GM21367 (cell line): ENCODE measurements around the gene SNX20.

Experiments
- ATAC-seq: cut with Tn5 transposase; IDR thresholded peaks from one replicate; pipeline ENCODE4 v1.9.1; 2021; ENCODE audit not compliant: unreplicated experiment

SNX20 gene

GRCh38 chr16:50681021-50681885, at the start of gene SNX20:
Gene SNX20 (minus strand): TSS chr16:50681312. CDS start chr16:50677526, 3,786 bp downstream.
- ATAC-seq = peak; percentile 58

DNA sequence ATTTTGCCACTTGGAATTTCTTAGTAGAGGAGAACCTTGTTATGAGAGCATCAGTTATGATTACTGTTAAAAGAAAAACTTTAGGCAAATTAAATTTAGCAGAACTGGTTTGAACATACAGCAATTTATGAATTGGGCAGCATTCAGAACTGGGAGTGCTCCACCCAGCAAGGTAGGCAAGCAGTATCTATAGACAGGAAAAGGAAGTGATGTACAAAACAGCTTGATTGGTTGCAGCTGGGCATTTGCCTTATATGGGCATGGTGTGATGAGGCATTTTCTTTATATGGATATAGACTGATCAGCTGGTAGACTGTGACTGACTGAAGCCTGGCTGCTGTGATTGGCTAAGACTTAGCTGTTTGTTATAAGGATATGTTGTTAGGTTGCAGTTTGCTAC, 43.2 kb upstream of the SNX20 start:
- no peak for ATAC-seq

DNA sequence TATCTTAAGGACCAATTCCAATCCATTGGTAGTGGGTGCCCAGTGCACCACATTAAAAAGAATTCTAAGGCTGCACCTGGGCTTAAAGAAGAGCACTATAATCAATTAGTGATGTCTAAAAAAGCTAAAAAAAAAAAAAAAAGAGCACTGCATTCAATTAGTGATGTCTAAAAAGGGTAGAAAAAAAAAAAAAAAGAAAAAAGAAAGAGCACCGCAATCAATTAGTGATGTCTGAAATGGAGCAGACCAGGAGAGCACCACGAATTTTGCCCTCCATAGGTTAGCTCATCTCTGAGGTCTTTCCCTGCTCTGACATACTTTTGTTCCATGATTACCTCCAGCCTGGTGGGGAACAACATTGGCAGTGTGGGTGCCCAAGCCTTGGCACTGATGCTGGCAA, 41.8 kb upstream of the SNX20 start:
- no peak for ATAC-seq

DNA sequence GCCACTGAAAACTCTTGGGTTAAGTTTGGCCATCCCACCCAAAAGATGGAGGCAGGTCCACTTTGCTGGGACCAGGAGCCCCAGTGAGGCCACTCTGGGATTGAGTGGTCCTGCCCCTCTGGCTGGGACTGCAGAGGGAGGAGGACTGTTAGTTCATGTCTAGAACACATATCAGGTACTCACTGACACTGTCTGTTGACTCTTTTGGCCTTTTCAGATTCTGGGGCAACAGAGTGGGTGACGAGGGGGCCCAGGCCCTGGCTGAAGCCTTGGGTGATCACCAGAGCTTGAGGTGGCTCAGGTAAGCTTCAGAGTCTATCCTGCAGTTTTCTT, 41.3 kb upstream of the SNX20 start:
- no peak for ATAC-seq

DNA sequence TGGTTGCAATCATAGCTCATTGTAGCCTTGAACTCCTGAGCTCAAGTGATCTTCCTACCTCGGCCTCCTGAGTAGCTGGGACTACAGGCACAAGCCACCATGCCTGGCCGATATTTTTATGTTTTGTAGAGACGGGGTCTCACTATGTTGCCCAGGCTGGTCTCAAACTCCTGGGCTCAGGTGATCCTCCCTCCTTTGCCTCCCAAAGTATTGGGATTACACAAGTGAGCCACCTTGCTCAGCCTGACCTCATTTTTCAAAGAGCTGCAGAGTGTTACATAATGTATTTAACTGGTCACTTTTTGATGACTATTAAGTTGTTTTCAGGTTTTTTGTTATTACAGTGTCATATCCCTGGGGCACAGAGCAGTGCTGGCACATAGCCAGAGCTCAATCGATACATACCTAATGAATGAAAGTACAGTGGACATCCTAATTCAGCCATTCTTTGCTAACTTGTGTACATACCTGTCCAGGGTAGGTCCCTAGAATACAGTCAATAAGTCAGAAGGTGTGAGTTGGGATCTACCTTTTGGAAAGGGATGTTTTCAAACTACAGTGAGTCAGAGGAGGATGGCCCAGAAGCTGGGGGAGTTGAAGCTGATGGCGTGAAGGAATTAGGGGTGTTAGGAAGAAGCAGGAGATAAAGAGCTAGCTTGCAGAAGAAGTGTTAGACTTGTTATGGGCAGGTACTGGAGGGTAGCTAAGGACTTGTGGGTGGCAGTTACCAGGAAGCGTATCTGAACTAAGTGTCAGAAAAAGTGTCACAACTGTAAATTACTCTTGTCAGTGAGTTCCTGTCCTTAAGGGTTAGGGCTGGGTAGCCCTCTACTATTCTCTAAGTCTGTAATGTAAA, 40.7 kb upstream of the SNX20 start:
- no peak for ATAC-seq

DNA sequence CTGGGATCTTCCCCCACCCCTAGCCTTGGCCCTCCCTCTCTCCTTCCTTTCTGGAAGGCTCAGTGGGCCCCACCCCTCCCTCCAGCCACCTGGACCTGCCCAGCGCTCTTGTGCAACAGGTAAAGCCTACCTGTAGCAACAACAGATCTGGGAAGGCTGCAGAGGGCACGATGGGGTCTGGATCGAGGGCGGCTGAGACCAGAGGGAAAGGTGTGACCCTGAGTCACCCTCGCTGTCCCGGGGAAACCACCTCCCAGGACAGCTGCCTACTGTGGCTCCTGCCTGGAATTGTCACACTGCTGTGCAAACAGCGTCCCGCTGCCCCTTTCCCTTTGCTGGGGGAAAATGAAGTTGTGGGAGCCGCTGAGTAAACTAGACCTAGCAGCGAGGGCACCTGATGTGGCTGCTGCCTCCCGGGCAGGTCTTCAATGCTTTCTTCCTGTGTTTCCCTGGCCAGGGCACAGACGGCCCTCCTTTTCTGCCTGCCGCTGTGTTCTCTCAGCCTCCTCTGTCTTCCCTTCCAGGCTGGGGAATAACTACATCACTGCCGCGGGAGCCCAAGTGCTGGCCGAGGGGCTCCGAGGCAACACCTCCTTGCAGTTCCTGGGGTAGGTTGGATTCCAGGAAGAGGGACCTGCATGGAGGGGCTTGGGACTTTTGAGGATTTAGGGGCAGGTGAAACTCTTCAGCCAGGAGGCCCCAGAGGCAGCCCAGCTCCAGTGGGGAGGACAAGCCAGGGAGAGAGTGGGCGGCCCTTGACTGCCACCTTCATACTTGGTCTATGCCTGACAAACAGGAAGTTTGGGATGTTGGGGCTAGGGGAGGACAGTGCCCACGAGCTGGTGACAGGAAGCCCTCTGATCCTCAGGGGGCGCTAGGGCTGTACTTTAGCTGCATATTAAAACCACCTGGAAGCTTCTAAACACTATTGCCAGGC, 38.6 kb upstream of the SNX20 start:
- ATAC-seq = no peak

DNA sequence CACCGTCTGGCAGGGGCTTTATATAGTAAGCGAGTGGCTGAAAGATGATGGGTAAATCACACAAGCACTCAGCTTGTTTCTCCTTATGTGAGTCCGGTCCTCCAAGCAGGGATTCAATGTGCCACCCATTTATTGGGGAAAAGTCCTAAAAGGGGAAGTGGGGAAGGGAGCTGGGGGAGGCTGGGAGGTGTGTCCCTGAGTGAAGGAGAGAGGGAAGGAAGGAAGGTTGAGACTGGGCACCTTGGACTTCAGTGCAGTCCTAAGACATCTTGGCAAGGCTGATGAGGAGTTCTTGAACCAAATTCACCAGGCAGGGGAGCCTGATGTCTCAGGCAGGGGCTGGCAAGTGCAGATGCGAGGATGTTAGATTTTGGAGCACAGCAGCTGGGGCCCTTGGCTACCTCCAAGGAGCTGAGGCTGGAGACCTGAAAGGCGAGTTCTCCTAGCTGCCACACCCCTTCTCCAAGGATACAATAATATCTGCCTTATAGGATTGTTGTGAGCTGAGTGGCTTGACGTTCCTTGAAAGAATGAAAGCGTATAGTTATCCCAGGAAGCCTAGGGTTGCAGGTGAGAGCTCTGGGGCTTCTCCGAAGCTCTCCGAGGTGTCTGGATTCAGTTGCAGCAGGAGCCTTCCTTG, 37.8 kb upstream of the SNX20 start:
- no peak for ATAC-seq

DNA sequence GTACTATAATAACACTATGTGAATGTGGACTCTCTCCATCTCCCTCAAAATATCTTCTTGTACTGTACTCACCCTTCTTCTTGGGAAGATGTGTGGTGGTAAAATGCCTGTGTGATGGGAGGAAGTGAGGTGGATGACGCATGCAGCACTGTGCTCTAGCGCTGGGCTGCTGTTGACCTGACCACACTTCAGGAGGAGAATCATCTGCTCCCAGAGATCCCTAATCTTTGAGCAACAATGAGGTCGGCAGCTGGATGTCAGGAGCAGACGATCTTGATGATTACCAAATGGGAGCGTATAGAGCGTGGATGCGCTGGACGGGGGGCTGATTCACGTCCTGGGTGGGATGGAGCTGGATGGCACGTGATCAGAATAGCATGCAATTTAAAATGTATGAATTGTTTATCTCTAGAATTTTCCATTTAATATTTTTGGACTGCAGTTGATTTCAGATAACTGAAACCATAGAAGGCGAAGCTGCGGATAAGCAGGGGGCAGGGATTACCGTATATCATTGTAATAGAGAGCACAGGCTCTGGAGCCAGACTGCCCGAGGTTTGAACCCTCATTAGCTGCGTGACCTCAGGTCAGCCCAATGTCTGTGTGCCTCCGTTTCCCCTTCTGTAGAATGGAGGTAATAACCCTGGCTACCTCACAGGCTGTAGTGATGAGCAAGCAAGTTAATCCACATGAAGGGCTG, 37.1 kb upstream of the SNX20 start:
- ATAC-seq = no peak

- no peak for ATAC-seq
These were observed 36.4 kb upstream of the SNX20 start for GRCh38 chr16:50717494-50717893.

DNA sequence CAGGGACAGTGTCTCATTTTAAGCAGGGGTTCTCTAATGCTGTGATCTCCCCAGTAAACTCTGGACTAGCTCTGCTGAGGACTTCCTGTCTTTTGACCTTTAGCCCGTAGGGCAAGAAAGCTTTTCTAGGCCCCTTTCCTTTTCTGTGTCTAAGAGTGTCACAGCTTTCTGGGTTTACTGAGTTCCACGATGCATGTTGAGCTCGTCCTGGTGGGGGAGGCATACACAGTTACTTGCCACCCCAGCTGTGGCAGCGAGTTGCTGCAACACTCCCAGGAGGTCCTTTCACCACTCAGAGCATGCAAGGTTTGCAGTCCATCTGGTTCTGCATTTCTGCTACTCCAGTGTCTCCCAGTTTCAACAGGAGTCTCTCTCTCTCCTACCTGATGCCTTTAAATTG, 36.0 kb upstream of the SNX20 start:
- ATAC-seq = no peak

- no peak for ATAC-seq
These were observed 31.8 kb upstream of the SNX20 start for GRCh38 chr16:50712956-50713355.

DNA sequence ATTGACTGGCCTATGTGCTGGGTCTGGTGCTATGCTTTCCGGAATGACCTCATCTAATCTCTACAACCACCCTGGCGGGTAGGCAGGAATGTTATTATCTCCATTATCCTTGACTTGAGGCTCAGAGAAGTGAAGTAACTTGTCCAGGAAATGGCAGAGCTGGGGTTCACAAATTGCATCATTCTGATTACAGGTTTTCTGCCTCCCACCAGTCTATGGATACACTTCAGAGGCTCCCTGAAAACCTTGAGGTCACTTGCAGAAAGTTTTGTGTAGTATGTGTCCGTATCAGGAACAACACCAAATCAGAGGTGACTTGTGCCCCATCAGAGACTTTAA, 31.4 kb upstream of the SNX20 start:
- ATAC-seq = no peak

- ATAC-seq = no peak
These were observed 30.9 kb upstream of the SNX20 start for GRCh38 chr16:50711862-50712559.

- ATAC-seq = no peak
These were observed 29.9 kb upstream of the SNX20 start for GRCh38 chr16:50711040-50711439.

GRCh38 chr16:50709980-50710379, 28.9 kb upstream of the SNX20 start:
- ATAC-seq = no peak

GRCh38 chr16:50709061-50709684, 28.1 kb upstream of the SNX20 start:
- ATAC-seq = no peak

DNA sequence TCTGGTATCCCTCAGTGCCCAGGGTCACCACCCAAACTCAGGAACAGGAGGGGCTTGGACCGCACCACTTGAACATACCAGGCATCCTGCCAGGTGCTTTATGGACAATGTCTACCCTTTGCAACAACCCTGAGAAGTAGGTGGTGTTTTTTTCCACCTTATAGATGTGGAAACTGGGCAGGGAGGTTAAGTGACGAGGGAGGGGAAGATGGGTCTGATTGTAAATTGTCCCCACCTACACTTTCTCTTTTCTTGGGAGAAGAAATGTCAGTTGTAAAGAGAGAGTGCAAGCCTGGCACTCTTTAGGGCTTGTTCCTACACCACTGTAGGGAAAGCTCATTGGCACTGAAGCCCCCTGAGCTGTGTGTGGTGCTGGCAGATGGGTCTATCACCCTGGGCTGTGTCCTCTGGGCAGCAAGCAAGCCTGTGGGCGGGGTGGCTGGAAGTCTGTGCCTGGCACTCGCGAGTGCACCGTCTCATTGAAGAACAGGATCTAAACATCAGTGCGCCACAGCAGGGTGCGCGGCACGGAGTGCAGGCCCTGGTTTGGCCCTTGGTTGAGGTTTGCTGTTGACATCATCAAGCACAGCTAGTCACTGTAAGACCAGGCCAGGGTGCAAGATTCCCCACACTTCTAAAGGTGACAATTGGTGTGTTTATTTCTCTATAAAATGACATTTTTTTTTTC, 27.4 kb upstream of the SNX20 start:
- ATAC-seq = no peak

- no peak for ATAC-seq
These were observed 25.1 kb upstream of the SNX20 start for GRCh38 chr16:50706250-50706649.
